Measurements from ENCODE around the gene CES5A.

DNA sequence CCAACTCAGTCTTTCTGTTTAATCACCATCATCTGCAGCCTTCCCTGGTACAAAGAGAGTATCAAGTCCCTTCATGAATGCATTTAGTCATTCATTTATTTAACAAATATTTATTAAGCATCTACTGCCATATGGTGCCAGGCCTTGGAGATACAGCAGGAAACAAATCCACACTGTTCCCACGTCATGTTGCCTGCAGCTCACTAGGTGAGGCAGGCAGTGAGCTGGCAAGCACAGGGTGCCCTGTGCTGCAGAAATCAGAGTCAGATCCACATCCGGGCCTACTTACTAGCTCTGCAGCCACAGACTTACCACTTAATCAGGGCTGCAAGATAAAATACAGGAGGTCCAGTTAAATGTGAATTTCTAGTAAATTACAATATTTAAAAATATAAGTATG lies 38.5 kb upstream of the CES5A start:
- TF ChIP-seq, protein P1, sequence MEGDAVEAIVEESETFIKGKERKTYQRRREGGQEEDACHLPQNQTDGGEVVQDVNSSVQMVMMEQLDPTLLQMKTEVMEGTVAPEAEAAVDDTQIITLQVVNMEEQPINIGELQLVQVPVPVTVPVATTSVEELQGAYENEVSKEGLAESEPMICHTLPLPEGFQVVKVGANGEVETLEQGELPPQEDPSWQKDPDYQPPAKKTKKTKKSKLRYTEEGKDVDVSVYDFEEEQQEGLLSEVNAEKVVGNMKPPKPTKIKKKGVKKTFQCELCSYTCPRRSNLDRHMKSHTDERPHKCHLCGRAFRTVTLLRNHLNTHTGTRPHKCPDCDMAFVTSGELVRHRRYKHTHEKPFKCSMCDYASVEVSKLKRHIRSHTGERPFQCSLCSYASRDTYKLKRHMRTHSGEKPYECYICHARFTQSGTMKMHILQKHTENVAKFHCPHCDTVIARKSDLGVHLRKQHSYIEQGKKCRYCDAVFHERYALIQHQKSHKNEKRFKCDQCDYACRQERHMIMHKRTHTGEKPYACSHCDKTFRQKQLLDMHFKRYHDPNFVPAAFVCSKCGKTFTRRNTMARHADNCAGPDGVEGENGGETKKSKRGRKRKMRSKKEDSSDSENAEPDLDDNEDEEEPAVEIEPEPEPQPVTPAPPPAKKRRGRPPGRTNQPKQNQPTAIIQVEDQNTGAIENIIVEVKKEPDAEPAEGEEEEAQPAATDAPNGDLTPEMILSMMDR (conservative IDR thresholded peaks at IDR 0.05; ENCODE audit: low read depth, low read length): no peak
- TF ChIP-seq POLR2A (IDR thresholded peaks at IDR 0.05; ENCODE audit: low read depth, low read length) (no peak), RFX5 (IDR thresholded peaks at IDR 0.05; ENCODE audit: low read depth, low read length) (no peak), FOS (IDR thresholded peaks at IDR 0.05; ENCODE audit: low read depth, low read length) (no peak), RCOR1 (IDR thresholded peaks at IDR 0.05; ENCODE audit: insufficient replicate concordance, low read length) (no peak)

Data from IMR-90 (cell line).